Stimulated activated CD8-positive, alpha-beta memory T cell treated with anti-CD3 and anti-CD28 coated beads, Interleukin-12 subunit alpha, Interleukin-12 subunit beta, amount 100 ng/mL, for 4 hours (primary cell): ENCODE data around the gene AUTS2.

Experiments
- DNase-seq: peaks from one replicate; pipeline ENCODE4 v3.0.0-alpha.2; 2020; ENCODE audit warnings: low read depth

Gene AUTS2

GRCh38 chr7:69624435-69625230 is 26.4 kb downstream of the AUTS2 start:
- no peak for DNase-seq

- no peak for DNase-seq
Measured at GRCh38 chr7:69625238-69625637, 27.0 kb downstream of the AUTS2 start.

- no peak for DNase-seq
Measured at GRCh38 chr7:69625798-69626197, 27.5 kb downstream of the AUTS2 start.

DNA sequence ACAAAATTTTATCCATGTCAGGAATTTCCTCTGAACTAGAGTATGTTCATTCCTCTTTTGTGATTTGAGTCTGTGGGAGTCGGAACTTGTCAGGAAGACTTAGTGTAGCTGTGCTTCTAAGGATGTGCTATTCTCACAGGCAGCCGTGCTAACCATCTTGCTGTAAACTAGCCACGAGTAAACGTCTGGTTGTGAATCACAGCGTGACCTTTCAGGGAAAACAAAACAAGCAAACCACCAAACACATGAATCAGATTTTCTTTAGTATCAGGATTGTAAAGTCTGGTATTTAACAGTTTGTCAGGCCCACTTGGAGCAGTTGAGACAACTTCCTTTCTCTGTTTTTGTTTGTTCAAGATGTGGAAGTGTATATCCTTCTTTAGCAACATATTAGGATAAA is 32.0 kb downstream of the AUTS2 start:
- no peak for DNase-seq

GRCh38 chr7:69631131-69631530 is 32.9 kb downstream of the AUTS2 start:
- DNase-seq: no peak

GRCh38 chr7:69632280-69632679 is 34.0 kb downstream of the AUTS2 start:
- no peak for DNase-seq

GRCh38 chr7:69633122-69633831 is 35.0 kb downstream of the AUTS2 start:
- no peak for DNase-seq

GRCh38 chr7:69635555-69636185 is 37.4 kb downstream of the AUTS2 start:
- no peak for DNase-seq

GRCh38 chr7:69638674-69639073 is 40.4 kb downstream of the AUTS2 start:
- DNase-seq: no peak

DNA sequence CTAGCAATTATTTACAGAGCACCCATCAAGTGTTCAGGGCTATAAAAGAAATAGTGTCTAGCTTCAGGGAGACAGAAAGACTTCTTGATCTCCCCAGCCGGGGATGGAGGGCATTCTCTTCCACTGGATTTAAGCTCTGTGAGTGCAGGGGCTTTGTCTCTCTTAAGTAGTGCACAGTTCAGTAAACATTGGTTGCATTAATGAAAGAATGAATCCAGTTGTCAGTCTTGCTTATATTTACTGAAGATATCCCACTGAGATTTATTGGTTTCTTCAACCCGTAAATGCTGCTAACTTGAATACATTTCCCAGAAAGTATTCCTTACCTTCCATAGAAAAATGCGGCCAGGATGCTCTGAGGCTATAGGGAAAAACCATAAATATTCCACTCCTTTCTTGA is 41.9 kb downstream of the AUTS2 start:
- no peak for DNase-seq

DNA sequence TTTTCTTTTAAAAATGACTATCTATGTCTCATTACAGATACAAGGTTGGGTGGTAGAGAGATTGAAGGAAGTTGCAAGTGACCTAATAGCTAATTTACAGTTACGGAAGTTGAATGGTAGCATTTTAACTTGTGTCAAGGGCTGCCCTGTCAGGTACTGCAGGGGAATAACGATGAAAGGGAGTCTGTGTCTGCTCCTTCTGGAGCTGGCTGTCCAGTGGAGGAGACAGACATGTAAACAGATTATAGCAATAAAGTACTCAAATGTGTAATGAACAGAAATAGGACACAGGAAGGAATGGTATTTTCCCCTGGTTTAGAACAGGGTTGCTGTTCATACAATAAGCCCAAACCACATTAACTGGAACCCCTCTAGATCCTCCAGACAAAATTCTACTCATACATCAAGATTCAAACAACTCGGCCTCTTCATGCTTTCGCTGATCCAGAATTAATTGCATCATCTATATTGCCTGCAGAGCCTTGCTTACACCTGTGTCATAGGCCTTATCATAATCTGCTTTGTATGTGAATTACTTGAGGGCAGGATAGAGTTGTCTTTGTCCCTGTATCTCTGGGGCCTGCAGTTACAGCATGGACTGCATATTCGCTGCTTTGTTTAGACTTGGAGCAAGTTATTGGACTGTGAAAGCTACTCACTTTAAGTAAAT is 42.8 kb downstream of the AUTS2 start:
- DNase-seq: no peak

GRCh38 chr7:69643265-69643664 is 45.0 kb downstream of the AUTS2 start:
- no peak for DNase-seq

- no peak for DNase-seq
Measured at GRCh38 chr7:69643708-69644445, 45.6 kb downstream of the AUTS2 start.

DNA sequence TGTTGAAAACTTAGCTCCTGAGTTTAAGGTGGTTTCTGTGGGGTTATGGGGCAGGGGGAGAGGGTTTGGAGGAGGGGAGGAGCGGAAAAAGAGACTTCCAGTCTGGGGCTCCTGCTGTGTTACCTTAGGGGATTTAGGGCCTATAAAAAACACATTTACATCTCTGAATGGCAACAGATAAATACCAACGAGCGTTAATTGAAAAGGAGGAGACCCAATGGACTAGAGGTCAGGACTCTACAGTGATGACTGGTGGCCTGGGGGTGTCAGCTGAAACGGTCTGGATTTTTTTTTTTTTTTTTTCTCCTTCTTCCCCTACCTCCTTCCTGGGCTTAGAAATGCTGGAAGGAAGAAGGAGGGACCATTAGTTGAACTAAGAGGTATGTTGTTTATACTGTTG is 47.4 kb downstream of the AUTS2 start:
- no peak for DNase-seq

DNA sequence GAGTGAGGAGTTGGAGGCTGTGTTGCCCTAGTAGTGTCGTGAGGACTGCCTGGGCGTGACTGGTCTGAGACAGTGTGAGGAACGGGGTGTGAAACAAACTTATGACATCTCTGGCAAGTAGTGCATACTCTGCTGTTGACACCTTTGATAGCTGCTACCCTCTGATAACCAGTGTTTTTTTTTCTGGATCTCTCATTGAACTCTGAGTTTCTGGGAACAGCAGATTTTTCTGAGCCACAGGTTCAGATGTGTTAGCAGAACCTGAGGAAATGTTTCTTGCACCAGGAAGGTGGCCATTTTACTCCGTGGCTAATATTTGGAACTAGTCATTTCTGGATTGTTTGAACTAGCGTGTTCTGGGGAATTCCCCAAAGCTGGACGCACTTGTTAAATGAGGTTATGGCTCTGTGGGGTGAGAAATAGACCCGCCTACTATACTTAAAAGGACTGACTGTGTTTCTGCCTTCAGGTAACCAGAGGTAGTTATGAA is 52.9 kb downstream of the AUTS2 start:
- DNase-seq: no peak

DNA sequence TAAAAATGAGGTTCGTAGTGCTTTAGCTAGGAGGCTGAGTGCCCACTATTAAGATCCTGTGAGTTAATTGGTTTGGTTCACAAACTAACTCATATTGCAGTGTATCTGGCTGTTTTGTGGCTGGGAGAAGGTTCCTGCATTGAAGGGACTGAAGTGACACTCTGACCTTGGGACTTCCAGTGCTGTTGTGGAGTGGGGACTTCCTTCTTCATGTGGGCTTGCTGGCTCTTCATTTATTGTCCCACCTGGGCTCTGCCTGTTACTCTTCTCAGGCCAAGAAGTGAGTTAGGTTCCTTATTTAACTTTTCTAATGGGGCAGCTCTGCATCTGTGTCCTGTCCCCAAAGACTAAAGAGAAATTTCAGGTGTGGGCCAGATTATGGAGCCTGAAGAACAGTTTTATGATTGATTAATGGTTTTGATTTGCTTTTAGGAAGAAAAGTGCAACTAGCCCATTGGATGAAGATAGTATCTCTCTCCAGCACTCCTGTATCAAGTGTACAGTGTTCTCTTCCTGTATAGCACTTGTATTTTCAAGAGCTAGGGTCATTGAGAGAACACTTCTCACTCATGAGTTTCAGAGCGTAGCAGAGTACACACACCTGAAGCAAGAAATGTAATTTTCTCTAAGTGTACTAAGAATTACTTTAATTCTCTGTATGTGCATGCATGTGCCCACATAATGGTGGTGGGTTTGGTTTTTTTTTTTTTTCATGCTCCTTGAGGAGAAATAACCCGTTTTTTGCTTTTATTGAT is 54.8 kb downstream of the AUTS2 start:
- no peak for DNase-seq

GRCh38 chr7:69653806-69654205 is 55.5 kb downstream of the AUTS2 start:
- no peak for DNase-seq

- DNase-seq: no peak
Measured at GRCh38 chr7:69654381-69654780, 56.1 kb downstream of the AUTS2 start.

DNA sequence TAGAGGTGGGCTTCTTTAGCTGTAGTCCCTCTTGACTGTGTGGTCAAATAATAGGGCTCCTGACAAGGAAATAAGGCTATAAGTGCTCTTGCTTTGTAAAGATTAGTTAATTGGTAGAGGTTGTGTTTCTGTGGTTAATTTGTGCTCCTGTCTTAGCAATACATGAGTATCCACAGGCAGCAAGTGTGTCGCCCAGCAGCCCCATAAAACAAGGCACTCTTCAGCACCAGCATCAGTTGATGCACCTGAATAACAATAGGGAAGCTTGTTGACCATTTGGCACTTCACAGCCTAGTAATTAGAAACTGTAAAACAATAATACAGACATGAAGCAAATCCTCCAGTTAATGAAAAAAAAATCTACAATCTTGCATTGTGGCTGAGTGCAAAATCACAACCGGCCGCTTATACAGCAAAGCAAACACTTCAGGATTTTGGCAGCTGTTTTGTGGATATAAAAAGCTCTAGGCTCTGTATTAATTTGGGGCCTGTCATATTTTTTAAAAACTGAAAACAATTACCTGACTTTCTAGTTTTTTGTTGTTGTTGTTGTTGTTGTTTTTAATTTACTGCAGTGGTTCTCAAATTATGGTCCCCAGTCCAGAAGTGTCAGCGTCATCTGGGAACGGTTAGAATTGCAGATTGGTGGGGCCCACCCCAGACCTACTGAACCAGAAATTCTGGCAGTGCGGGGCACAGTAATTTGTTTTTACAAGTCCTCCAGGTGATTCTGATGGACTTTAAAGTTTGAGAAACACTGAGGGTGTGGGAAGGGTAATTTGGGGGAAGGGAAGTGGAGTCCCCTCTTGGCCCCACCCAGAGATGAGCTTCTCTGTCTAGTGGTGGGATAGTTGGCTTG is 56.8 kb downstream of the AUTS2 start:
- no peak for DNase-seq

DNA sequence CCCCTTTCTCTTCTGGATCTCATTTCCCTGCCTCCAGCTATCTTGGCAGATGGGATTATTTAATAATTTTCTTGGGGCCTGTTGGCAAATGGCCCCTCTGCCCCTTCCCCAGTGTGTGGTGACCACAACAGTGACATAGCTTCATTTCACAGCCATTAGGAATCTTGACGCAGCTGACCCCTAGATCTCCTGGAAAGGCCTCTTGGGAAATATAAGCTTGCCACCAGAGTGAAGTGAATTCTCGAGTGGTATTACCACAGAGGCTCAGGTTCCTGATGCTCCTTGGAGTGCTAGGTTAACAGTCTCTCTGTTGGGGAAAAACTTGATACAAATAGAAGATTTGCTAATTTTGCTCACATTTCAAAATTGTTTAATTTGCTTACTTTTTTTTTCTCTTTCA is 57.8 kb downstream of the AUTS2 start:
- DNase-seq: no peak
